ENCODE results near the gene TSPEAR.
A peak's percentile ranks its signal among the peaks of the same experiment; 100 is the strongest.
"Not testable (repeated sequence)": the region's sequence is repeated elsewhere in the genome, so short reads cannot be mapped to it uniquely, and the experiment has no call there.

Gene TSPEAR

DNA sequence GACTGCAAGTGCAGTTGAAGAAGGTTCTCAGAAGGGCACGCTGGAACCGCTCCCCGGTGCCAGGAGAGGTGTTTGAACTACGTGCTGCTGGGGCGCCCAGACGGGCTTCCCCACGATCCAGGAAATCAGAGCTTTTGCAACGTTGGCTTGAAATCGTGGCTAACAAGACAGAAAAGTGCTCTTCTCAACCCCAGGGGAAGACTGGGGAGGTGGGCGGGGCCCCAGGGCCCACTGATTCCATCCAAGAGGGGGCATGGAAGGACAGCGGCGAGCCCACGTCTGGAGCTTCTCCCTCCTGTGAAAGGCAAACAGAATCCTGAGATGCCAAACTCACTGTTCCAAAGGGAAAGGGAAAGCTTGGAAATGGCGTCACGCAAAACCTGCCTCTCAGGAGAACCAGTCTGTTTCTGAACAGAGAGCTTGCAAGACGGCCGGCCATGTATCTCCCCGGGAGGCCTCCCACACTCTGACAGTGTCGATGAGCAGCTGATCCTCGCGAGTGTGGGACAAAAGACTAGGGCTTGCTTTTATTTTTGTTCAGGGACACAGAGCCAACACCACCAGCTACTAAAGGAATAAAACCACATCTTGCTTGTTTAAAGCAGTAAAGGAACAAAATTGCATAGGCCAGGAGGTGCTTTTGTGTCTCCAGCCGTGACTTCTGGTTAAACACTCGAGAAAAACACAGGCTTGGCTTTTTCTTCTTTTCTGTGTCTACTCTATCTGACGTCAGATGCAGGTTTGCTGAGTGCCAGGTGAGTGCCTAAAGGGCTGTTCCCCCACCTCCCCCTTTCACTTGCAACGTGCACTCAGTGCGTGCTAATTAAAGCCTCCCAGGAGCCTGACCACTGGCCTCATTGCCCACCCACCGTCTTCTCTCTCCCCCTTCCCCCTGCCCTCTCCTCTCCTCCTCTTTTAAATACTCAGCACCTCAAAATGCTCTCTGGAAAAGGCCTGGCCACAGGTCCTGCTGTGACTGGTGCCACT is 214.5 kb downstream of the TSPEAR start:
- DNase-seq = peak; percentile 75

DNA sequence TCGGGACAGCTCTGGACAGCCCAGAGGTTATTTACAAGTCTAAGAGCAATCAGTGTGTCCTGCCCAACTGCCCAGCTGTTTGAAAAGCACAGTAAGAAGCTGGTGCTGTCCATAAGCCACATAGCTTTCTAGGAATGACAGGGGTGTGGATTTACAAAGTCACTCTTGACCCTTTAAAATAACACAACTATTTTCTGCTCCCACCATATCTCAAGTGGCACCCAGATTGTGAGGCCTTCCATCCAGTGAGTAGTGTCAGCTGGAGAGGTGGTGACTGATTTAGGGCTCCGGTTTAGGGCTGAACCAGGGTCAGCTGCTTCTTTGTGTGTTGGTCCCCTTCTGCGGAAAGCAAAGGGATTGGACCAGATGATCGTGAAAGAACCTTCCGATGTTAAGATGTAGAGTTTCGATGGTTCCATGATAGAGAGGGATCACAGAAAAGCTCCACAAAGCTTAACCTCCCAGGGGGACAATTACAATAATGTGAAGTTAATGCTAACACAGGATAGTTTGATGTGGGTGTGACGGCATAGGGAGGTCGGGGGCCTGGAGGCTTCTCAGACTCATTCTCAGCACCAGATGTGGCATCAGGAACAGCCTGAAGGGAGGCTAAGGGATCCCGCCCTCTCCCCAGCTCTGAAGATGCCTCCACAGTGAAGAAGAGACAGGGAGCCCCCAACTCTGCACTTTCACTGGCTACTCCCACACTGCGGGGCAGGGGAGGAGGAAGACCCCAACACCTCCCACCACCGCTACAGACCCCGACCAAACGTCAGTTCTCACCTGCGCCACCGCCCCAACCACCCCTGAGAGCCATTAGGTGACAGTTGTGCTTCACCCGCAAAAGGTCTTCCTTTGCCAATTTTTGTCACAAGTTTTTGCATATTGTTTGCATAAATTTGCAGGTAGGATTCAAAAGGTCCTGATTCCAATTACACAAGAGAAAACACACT is 215.5 kb downstream of the TSPEAR start:
- no peak for DNase-seq

DNA sequence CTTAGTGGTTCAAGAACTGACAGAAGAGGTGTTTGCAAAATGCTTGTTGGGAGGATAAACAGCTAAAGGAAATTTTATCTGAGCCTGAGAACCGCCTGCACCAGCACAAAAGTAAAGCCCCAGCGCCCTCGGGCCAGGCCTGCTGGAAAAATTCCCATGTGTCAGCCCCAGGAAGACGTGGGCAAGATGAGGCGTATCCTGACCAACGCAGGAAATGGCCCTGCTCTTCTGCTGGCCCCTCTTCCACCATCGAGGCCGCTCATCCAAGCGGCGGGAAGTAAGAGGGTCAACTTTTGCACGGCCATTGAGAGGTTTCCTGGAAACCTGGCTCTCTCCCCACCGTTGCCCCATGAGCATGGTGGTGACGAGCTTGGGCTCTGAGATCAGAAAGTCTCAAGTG is 216.4 kb downstream of the TSPEAR start:
- DNase-seq = no peak

DNA sequence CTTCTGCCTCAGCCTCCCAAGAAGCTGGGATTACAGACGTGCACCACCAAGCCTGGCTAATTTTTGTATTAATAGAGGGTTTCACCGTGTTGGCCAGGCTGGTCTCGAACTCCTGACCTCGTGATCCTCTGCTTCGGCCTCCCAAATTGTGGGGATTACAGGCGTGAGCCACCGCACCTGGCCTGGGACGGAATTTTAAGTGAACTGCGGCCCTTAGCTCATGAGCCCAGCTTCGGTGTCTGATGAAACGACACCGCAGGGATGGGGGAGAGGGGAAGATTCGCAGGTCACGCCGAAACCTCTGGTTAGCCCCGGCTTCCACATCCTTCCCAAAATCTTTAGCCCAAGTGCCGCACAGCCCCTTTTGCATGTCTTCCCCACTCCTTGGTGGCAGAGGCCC is 217.0 kb downstream of the TSPEAR start:
- DNase-seq = no peak

DNA sequence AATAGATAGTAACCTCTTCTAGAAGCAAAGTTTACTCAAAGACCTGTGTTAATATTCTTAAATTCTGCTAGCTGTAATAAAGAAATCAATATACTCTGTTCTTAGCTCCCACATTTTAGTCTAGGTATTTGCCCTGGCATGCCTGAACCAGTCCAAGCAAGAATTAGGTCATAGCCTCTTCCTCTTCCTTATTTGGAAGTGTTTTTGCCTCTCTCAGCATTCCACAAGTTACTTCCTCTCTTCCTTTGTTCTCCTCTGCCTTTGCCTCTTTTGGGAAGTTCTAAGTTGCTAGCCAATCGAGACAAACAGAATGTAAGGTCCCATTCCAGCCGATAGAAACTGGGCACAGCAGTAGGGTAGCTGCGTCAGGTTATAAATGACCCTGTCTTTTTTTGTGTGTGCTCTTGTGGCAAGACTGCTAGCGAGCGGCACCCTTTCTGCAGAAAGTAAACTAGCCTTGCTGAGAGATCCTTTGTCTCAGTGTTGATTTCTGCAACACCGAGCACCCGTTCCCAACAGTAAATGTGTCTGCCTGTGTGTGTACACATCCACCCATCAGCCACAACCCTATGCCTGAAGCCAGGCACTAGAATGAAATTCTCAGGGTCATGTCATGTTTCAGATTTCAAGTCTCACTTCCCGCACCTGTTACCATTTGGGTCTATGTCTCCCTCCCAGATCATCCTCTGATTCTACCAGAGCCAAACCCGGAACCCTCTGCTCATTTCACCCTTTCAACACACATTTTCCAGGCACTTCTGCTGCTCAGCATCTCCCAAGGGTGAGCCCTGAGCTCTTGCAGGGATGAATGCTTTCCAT is 218.6 kb downstream of the TSPEAR start:
- no peak for DNase-seq

DNA sequence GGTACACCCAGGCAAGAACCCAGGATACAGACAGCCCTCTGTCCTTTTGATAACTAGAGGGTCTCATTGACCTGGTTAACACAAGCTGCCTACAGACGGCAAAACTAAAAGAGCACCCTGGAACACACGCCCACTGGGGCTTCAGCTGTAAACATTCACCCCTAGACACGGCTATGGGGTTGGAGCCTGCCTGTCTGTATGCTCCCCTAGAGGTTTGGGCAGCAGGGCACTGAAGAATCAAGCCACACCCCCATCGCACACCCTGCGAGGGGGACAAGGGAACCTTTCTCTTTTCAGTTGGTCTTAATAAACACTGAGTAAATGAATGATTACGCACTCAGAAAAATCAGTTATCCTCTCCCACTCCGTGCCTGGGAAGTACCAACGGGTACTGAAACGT is 220.6 kb downstream of the TSPEAR start:
- no peak for DNase-seq

DNA sequence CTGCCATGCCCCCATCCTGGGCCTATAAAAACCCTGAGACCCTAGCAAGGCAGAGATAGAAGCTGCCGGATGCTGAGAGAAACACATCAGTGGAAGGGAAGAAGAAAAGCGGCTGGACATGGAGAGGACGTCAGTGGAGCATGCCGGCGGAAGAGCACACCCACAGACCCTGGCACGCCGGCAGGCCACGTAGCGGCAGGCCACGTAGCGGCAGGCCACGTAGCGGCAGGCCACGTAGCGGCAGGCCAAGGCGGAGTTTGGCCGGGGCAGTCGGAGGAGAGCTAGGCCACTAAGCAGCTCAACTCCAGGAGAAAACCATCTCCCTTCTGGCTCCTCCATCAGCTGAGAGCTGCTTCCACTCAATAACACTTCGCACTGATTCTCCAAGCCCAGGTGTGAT is 221.0 kb downstream of the TSPEAR start:
- no peak for DNase-seq

DNA sequence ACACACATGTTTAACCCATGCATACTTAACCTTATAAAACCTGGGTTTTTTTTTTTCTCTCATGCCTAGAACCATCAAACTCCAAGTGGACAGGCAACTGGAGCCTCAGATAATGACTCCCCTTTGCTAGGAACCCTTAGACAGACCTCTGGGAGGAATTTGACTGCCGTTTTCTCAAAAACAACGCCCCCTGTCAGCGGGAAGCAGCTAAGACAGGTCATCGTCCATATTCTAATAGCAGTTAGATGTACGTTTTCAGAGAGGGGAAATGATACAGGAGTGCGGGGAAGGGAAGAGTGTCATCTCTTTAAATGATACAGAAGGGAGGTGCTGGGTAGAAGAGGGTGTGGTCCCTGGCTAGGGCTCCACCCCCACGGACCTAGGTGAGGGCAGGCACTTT is 221.4 kb downstream of the TSPEAR start:
- DNase-seq = no peak

DNA sequence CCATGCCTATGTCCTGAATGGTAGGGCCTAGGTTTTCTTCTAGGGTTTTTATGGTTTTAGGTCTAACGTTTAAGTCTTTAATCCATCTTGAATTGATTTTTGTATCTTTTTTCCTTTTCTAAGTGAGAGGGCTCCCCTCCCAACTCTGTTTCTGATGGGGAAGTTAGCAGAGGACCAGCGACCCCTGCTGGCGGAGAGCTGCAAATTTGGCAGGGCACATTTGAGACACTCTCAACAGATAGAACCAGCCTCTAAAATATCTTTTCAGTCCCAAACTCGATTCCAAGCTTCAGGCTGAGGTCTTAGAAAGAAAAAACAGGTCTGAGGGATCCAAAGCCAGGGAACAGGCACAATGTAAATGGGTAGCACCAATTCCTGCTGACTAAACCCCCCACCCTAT is 223.5 kb downstream of the TSPEAR start:
- DNase-seq = no peak

DNA sequence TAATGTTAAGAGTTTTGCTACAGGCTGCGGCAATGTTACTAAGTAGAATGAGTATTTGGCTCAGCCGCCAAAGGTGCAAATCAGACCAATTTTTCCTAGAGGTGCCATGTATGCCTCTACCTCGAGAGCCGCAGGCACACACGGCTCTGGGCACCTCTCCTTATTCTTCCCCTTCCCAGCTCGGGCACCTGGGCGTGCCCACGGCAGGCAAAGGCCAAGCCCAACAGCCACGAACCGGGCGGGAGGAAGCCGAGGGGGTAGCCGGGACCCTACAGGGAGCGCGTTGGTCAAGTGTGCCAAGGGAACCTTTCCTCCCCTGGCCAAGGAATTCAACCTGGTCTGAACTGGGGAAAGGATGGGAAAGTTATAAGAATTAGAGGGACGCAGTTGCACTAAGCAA is 225.1 kb downstream of the TSPEAR start:
- DNase-seq = no peak

DNA sequence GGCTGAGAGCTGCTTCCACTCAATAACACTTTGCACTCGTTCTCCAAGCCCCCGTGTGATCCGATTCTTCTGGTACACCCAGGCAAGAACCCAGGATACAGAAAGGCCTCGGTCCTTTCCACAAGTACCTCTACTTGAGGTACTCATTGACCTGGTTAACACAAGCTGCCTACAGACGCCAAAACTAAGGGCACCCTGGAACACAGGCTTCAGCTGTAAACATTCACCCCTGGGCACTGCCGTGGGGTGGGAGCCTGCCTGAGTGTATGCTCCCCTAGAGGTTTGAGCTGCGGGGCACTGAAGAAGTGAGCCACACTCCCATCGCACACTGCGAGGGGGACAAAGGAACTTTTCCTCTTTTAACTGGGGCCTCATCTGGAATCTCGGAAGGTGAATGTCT is 225.6 kb downstream of the TSPEAR start:
- DNase-seq = no peak

DNA sequence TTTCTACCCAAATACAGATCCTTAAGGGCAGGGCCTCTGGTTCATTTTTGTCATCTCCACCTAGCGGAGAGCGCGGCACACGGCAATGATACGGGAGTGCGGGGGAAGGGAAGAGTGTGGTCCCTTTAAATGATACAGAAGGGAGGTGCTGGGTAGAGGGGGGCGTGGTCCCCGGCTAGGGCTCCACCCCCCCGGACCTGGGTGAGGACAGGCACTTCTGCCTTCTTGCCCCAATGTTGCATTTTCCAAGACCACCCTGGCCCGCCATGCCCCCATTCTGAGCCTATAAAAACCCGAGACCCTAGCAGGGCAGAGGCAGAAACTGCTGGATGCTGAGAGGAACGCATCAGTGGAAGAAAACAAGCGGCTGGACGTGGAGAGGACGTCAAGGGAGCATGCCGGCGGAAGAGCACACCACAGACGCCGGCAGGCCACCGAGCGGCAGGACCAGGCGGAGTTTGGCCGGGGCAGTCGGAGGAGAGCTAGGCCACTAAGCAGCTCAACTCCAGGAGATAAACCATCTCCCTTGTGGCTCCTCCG is 226.0 kb downstream of the TSPEAR start:
- DNase-seq = no peak

DNA sequence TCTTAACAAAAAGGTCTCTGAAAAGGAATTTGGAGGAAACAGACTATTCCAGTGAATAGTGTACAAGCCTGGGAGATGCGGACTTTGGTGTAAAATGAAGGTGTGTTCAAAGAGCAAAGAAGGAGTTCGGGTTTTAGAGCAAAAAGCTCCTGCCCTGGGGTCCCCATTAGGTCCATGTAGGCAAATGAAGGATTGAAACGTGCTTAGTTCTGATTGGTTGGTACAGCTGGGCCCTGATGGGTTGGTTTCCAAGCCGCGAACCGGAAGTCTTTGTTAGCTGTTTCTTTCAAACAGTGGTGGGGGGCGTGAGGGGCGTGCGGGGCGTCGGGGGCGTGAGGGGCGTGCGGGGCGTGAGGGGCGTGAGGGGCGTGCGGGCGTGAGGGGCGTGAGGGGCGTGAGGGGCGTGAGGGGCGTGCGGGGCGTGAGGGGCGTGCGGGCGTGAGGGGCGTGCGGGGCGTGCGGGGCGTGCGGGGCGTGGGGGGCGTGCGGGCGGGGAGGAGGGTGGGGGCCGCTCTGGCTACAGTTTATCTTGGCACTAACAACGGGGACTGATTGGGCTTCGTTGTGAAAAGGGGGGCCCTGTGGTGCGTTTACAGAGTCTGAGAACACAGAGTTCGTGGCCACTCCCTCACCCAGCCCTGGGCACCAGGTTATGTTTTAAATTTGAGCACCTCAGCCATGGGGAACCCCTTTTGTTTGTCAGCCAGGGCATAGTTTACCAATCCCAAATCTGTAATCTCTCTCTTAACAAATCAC is 226.7 kb downstream of the TSPEAR start:
- DNase-seq = no peak

DNA sequence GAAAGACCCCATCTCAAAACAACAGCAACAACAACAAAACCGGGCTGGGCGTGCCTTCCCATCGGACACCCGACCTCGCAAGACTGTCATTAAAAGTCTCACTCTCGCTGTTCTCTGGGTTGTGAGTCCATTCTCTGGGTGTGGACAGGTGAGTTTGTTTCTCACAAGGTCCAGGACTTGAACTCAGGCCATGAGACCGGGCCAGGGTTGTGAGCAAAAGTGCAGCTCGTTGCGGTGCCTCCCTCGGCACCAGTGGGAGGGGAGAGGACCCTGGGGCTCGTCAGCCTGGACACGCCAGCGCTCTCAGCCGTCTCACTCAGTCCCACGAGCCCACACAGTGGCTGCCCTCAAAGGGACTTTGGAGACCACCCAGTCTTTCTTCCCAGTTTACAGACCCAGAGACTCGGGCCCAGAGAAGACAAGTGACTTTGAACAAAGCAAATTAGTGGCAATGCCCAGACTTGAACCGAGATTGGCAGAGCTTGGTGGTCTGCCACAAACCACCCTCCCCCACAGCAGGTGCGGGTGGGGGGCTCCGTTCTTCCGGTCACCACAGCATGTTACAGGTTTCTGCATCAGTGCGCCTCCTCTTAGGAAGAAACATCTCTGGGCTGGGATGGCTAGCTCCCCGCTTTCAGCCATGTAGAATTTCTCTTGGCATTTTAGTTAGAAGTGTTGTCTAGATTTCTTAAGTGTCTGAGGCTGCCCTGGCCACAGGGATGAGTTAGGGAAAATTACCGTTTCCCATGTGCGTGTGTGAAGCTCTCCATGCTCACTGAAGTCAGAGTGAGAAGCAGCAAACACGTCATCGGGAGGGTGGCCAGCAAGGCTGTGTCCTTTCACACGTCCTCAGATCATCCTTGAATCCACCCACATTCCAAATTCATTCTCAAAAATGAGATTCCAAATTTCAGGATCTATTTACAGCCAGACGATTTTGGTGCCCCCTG is 227.8 kb downstream of the TSPEAR start:
- no peak for DNase-seq

DNA sequence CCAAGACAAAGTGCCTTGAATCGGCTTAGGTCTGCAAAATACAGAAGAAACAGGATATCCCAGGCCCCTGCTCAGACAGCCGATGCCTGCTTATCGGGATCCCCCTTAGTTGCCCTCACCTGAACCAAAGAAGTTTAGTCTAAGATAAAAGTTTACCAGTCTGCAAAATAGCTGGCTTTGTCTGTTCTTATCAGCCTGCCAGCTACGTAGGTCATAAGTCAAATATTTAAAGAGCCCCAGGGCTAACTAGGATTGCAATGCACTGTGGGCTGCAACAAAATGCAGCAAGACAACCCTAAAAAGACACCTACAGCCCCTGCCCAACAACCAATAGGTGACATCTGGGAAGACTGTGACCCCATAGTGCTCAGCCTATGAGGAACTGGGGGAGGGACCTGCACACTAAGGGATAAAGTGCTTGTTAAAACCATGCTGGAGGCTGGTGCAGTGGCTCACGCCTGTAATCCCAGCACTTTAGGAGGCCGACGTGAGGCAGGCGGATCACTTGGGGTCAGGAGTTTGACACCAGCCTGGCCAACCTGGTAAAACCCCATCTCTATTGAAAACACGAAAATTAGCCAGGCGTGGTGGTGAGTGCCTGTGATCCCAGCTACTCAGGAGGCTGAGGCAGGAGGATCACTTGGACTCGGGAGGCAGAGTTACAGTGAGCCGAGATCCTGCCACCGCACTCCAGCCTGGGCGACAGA is 228.6 kb downstream of the TSPEAR start:
- DNase-seq = no peak

DNA sequence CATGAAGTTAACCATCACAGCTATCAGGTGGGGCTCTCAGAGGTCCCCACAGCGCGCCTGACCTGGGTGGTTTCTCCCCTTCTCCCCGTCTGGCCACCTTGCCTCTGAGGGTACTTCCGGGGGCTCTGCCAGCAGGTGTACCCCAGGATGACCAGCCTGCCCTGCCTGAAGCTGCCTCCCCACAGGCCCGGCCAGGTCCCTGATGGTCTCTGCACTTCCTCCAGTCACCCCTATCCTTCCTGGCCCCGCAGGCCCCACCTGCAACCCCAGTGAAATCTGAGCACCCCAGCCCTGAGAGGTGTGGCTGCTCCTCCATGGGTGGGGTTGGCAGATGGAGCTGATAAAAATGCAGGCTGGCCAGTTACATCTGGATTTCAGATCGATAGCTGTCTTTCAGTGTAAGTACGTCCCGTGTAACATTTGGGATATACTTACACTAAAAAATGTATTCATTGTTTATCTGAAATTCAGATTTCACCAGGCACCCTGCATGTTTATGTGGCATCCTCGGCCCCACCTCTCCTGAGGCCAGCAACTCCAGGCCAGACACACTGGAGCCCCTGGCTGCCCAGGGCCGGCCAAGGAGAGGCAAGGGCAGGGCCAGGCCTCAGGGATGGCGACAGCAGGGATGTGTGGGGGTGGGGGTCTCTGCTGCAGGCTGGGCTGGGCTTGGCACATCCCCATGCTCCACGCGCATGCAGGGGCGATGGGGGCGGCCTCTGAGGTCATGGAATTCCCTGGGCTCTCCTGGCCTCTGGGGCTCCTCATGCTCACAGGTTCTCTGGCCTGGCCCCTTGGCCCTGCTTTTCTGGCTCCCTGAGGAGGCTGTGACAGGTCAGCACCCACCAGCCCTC is 230.9 kb downstream of the TSPEAR start:
- DNase-seq = no peak

DNA sequence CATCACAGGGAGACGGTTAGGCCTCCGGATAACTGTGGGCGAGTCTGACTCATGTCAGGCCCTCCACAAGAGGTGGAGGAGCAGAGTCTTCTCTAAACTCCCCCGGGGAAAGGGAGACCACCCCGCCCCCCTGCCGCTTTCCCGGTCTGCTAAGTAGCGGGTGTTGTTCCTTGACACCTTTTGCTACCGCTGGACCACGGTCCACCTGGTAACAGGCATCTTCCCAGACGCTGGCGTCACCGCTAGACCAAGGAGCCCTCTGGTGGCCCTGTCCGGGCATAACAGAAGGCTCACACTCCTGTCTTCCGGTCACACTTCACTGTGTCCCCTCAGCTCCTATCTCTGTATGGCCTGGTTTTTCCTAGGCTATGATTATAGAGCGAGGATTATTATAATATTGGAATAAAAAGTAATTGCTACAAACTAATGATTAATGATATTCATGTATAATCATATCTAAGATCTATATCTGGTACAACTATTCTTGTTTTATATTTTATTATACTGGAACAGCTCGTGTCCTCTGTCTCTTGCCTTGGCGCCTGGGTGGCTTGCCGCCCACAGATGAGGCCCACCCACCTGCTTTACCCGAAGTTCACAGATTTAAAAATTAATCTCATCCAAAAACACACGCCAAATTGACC is 231.7 kb downstream of the TSPEAR start:
- not testable (repeated sequence) for DNase-seq

DNA sequence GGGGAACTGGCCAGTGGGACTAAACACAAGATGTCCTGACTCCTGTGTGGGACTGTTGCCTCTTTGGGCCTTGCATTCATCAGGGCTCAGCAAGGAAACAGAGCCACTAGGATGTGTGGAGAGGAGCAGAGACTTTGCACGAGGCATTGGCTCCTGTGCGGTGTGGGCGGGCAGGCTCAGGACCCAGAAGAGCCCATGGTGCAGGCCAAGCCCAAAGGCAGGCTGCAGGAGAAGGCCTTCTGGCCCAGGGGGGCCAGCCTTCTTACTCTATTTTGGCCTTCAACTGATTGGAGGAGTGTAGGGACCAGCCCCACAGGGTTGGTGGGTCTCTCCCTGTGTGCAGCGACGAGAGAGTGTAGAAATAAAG is 232.6 kb downstream of the TSPEAR start:
- no peak for DNase-seq
